ENCODE measurements around the gene CRY1. TPM values are rescaled to one million over a fixed set of nuclear protein-coding genes. Genes with fewer than 3 reads are reported as not detected.

Gene CRY1
- polyA plus RNA-seq, 1 donor (not counting 4 experiments of a cell fraction or from before 2014, with no cell fraction given), result 10.0 TPM

DNA sequence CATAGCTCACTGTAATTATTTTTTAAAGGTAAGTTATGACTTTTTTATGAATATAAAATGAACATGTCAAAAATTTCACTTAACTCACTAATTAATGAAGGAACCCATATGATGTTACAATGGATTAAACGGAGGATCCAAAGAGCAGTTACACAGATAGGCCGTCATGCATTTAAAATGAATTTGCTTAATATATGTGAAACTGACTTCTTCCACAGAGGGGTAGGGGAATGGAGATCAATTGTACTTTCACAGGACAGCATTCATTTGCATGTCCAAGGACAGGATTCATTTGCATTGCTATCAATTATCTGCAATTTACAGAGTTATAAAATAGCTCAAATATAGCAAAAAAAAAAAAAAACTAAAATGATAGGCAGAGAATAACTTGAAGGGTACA, 6.6 kb upstream of the CRY1 start:
- Histone ChIP-seq H3K4me3 (ENCODE audit: control insufficient read depth in 2 of 3, extremely low read depth in 1 of 3, insufficient read depth in 2 of 3, low read depth in 1 of 3, low read length in 3 of 3) (no peak overlapping the region), H3K4me1 (ENCODE audit: control insufficient read depth, extremely low read depth, insufficient read depth, low read length) (peaks cover 4% of the 10 kb centered on the region), H3K27me3 (ENCODE audit: control insufficient read depth, extremely low read depth, insufficient read depth, low read length) (no peaks in the 10 kb centered on the region), H3K9me1 (ENCODE audit: control insufficient read depth, extremely low read depth, insufficient read depth, low read length) (no peaks in the 10 kb centered on the region), H3K9me3 (ENCODE audit: control insufficient read depth, low read depth, low read length) (no peaks in the 10 kb centered on the region), H3K27ac (ENCODE audit: control insufficient read depth, insufficient read depth, low read length) (no peak overlapping the region), H3K79me2 (ENCODE audit: control insufficient read depth, insufficient read depth, low read length) (no peaks in the 10 kb centered on the region), H3K9ac (ENCODE audit: control insufficient read depth, extremely low read depth, insufficient read depth, low read length) (no peak overlapping the region), H4K20me1 (ENCODE audit: control insufficient read depth, extremely low read depth, insufficient read depth, low read length) (no peaks in the 10 kb centered on the region), H3K4me2 (ENCODE audit: control insufficient read depth, extremely low read depth, insufficient read depth, low read depth, low read length) (no peak overlapping the region), H3K36me3 (ENCODE audit: control insufficient read depth in 2 of 2, extremely low read depth in 1 of 2, insufficient read depth in 2 of 2, low read length in 2 of 2) (no peaks in the 10 kb centered on the region), H2AFZ (ENCODE audit: control insufficient read depth, low read length) (no peak overlapping the region)
- no peak for TF ChIP-seq CTCF (optimal IDR thresholded peaks at IDR 0.05 in 1 of 3, IDR thresholded peaks at IDR 0.05 in 1 of 3, conservative IDR thresholded peaks at IDR 0.05 in 1 of 3; ENCODE audit: extremely low read depth in 1 of 3, insufficient read depth in 2 of 3, low read length in 3 of 3)
- no peak for TF ChIP-seq EZH2 (IDR thresholded peaks at IDR 0.05; ENCODE audit: low read length)
- DNase-seq (ENCODE audit: low read depth, low spot score) (no peak), FAIRE-seq (no peak)
- dilution Hi-C loops (cut with MboI; ENCODE audit: extremely low pct_ligation_motif_present, low sequenced_read_pairs), result no loop called here

DNA sequence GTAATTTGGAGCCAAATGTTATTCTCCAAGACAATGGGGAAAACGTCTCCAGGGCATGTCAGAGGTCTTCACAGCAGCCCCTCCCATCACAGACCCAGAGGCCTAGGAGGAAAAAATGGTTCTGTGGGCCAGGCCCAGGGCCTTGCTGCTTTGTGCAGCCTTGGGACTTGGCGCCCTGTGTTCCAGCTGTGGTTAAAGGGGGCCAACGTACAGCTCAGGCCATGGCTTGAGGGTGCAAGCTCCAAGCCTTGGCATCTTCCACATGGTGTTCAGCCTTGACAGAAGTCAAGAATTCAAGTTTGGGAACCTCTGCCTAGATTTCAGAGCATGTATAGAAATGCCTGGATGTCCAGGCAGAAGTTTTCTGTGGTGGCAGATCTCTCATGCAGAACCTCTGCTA, 3.2 kb upstream of the CRY1 start:
- TF ChIP-seq EZH2 (IDR thresholded peaks at IDR 0.05; ENCODE audit: low read length), result no peak
- no peak for TF ChIP-seq CTCF (optimal IDR thresholded peaks at IDR 0.05 in 1 of 3, IDR thresholded peaks at IDR 0.05 in 1 of 3, conservative IDR thresholded peaks at IDR 0.05 in 1 of 3; ENCODE audit: extremely low read depth in 1 of 3, insufficient read depth in 2 of 3, low read length in 3 of 3)
- no peak overlapping the region for H3K9ac ChIP-seq (ENCODE audit: control insufficient read depth, extremely low read depth, insufficient read depth, low read length)
- FAIRE-seq (no peak), DNase-seq (ENCODE audit: low read depth, low spot score) (no peak)
- no peak overlapping the region for H3K27ac ChIP-seq (ENCODE audit: control insufficient read depth, insufficient read depth, low read length)
- no peaks in the 10 kb centered on the region for H3K27me3 ChIP-seq (ENCODE audit: control insufficient read depth, extremely low read depth, insufficient read depth, low read length)
- no peaks in the 10 kb centered on the region for H3K36me3 ChIP-seq (ENCODE audit: control insufficient read depth in 2 of 2, extremely low read depth in 1 of 2, insufficient read depth in 2 of 2, low read length in 2 of 2)
- H3K79me2 ChIP-seq (ENCODE audit: control insufficient read depth, insufficient read depth, low read length), result no peaks in the 10 kb centered on the region
- H3K4me1 ChIP-seq (ENCODE audit: control insufficient read depth, extremely low read depth, insufficient read depth, low read length), result peaks cover 12% of the 10 kb centered on the region
- H4K20me1 ChIP-seq (ENCODE audit: control insufficient read depth, extremely low read depth, insufficient read depth, low read length), result no peaks in the 10 kb centered on the region
- no peak overlapping the region for H3K4me2 ChIP-seq (ENCODE audit: control insufficient read depth, extremely low read depth, insufficient read depth, low read depth, low read length)
- no peaks in the 10 kb centered on the region for H3K9me1 ChIP-seq (ENCODE audit: control insufficient read depth, extremely low read depth, insufficient read depth, low read length)
- dilution Hi-C loops (cut with MboI; ENCODE audit: extremely low pct_ligation_motif_present, low sequenced_read_pairs), result no loop called here
- H3K4me3 ChIP-seq (ENCODE audit: control insufficient read depth in 2 of 3, extremely low read depth in 1 of 3, insufficient read depth in 2 of 3, low read depth in 1 of 3, low read length in 3 of 3), result no peak overlapping the region
- H2AFZ ChIP-seq (ENCODE audit: control insufficient read depth, low read length), result no peak overlapping the region
- H3K9me3 ChIP-seq (ENCODE audit: control insufficient read depth, low read depth, low read length), result no peaks in the 10 kb centered on the region
